Immature natural killer cell (primary cell): Measurements from ENCODE around the gene C21orf91. TPM values are rescaled to one million over a fixed set of nuclear protein-coding genes. Genes with fewer than 3 reads are reported as not detected.

Source experiments
- DNase-seq, 3 donors: peaks; one replicate each; pipeline ENCODE4 v3.0.0; 2022; ENCODE audit warnings: mixed read lengths in 1 of 3
- H3K27ac Mint-ChIP-seq, 6 donors: one replicate each; pipeline ENCODE4 v1.8.0; 2020; ENCODE audit warnings: mixed read lengths in 6 of 6, mild to moderate bottlenecking in 5 of 6, inconsistent platforms in 4 of 6, moderate library complexity in 3 of 6
- H3K27me3 Mint-ChIP-seq, 3 donors: one replicate each; pipeline ENCODE4 v1.8.0; 2020 to 2021; ENCODE audit warnings: low read depth in 3 of 3, mild to moderate bottlenecking in 3 of 3, mixed read lengths in 3 of 3, moderate library complexity in 3 of 3, inconsistent platforms in 1 of 3
- H3K36me3 Mint-ChIP-seq, 3 donors: one replicate each; pipeline ENCODE4 v1.8.0; 2020; ENCODE audit warnings: mixed read lengths in 3 of 3, inconsistent platforms in 2 of 3, mild to moderate bottlenecking in 2 of 3
- H3K4me1 Mint-ChIP-seq, 2 donors: one replicate each; pipeline ENCODE4 v1.8.0; 2020; ENCODE audit warnings: inconsistent platforms in 2 of 2, mild to moderate bottlenecking in 2 of 2, mixed read lengths in 2 of 2, moderate library complexity in 1 of 2
- H3K4me3 Mint-ChIP-seq, 5 donors: one replicate each; pipeline ENCODE4 v1.8.0; 2020; ENCODE audit warnings: mild to moderate bottlenecking in 5 of 5, mixed read lengths in 5 of 5, inconsistent platforms in 3 of 5, moderate library complexity in 3 of 5
- H3K9me3 Mint-ChIP-seq, 6 donors: one replicate each; pipeline ENCODE4 v1.8.0; 2020; ENCODE audit warnings: mild to moderate bottlenecking in 6 of 6, mixed read lengths in 6 of 6, inconsistent platforms in 4 of 6, moderate library complexity in 3 of 6
- polyA plus RNA-seq, 3 donors: library from polyadenylated mRNA; unstranded; fragments of 300-500 nt; fragmentation: Illumina TruSeq; gene quantifications; one replicate each; pipeline ENCODE4 v1.2.3, GENCODE V29; 2021

Gene C21orf91
- polyA plus RNA-seq, 3 donors from 2014 or later, result 29.5 to 41.3 (median 39.6) TPM

- H3K4me1 Mint-ChIP-seq, result peaks cover 38 to 53% of the 10 kb centered on the region in 2 donors
- peak overlapping the region; percentile 95 to 100 (median 100) for H3K27ac Mint-ChIP-seq
- H3K9me3 Mint-ChIP-seq, result no peaks in the 10 kb centered on the region
- no peak for DNase-seq
- H3K27me3 Mint-ChIP-seq, result peaks cover 4 to 13% (median 9%) of the 10 kb centered on the region in 3 donors
- H3K4me3 Mint-ChIP-seq, result peak overlapping the region; percentile 92 to 96 (median 93)
- H3K36me3 Mint-ChIP-seq, result peaks cover 4 to 8% (median 5%) of the 10 kb centered on the region in 3 donors
Observed at GRCh38 chr21:17819877-17820229, 697 bp upstream of the C21orf91 start.

GRCh38 chr21:17818186-17819113, 706 bp downstream of the C21orf91 start:
- H3K4me1 Mint-ChIP-seq, result peaks cover 50 to 67% of the 10 kb centered on the region in 2 donors
- no peaks in the 10 kb centered on the region for H3K9me3 Mint-ChIP-seq
- H3K27ac Mint-ChIP-seq, result peak overlapping the region; percentile 82 to 95 (median 92)
- H3K36me3 Mint-ChIP-seq, result peaks cover 0 to 13% (median 3%) of the 10 kb centered on the region in 3 donors
- peaks cover 4 to 13% (median 9%) of the 10 kb centered on the region in 3 donors for H3K27me3 Mint-ChIP-seq
- peak overlapping the region; percentile 85 to 97 (median 94) for H3K4me3 Mint-ChIP-seq
- DNase-seq, result peak; percentile 41 to 47 (median 44)

DNA sequence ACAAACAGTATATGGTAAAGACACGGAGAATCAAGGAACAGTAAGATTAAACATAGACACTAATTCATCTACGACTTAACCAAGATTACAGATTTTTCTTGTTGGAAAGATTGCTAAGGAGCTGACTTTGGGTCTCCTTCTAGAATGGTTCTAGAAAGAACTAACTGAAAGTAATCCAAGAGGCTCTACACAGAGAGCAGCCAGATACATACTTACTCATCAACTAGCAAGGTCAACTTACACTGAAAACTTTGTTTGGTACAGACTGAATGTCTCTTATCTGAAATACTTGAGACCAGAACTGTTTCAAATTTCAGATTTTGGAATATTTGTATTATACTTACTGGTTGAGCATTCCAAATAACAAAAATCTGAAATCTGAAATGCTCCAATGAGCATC, 5.8 kb downstream of the C21orf91 start:
- Mint-ChIP-seq H3K9me3 (peaks cover 0 to 7% (median 4%) of the 10 kb centered on the region in 6 donors), H3K27ac (peak overlapping the region in 5 of 6 donors; percentile 25 to 71 (median 57)), H3K4me1 (peaks cover 71 to 100% of the 10 kb centered on the region in 2 donors), H3K27me3 (peaks cover 0 to 2% (median under 1%) of the 10 kb centered on the region in 3 donors), H3K36me3 (peaks cover 22 to 51% (median 27%) of the 10 kb centered on the region in 3 donors), H3K4me3 (peak overlapping the region in 1 of 5 donors; percentile 67)
- no peak for DNase-seq

DNA sequence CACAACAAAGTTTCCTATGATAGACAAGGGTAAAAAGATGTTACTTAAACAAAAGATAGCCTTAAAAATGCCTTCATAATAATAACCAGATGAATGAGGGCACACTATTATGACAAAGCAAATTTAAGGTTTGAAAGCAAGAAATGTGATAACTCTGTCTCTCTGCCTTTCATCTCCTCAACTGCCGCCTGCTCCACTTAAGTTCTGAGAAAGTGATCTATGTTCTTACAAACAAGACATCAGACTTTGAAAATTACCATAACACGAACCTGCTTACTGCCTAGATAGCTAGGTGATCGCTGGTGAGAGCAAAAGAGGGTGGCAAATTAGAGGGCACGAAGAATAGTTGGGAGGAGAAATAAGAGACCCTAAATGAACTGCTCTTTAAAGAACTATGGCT, 13.2 kb downstream of the C21orf91 start:
- Mint-ChIP-seq H3K27ac (peak overlapping the region in 4 of 6 donors; percentile 5 to 60 (median 16)), H3K27me3 (peaks cover 0 to 2% (median 0%) of the 10 kb centered on the region in 3 donors), H3K4me1 (peaks cover 40 to 89% of the 10 kb centered on the region in 2 donors), H3K4me3 (no peak overlapping the region), H3K9me3 (peaks cover 0 to 16% (median 10%) of the 10 kb centered on the region in 6 donors), H3K36me3 (peaks cover 46 to 51% (median 46%) of the 10 kb centered on the region in 3 donors)
- no peak for DNase-seq

DNA sequence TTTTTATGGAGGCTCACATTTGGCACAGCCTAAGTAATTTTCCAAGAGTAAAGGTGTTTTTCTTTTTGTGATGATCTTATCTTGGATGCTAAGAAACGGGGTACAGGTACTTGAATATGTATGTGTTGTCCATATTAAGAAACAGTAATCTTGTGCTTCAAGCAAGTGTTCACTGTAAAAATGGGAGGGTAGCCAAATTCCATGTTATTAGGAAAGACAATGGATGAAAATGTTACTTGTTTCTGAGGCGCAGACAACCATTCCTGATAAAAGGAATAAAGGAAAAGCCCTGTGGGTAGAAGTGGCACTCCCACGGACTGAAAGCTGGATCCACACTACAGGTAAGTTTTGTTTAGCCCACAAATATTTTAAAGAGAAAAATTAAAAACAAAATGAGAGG, 15.6 kb downstream of the C21orf91 start:
- DNase-seq, result no peak
- Mint-ChIP-seq H3K36me3 (peaks cover 32 to 36% (median 33%) of the 10 kb centered on the region in 3 donors), H3K4me1 (peaks cover 38 to 88% of the 10 kb centered on the region in 2 donors), H3K4me3 (no peak overlapping the region), H3K9me3 (peaks cover 0 to 11% (median 6%) of the 10 kb centered on the region in 6 donors), H3K27ac (peak overlapping the region in 3 of 6 donors; percentile 43 to 72 (median 44)), H3K27me3 (peaks cover 0 to 2% (median 0%) of the 10 kb centered on the region in 3 donors)

GRCh38 chr21:17802572-17802971, 16.6 kb downstream of the C21orf91 start:
- H3K27ac Mint-ChIP-seq, result peak overlapping the region in 5 of 6 donors; percentile 28 to 82 (median 71)
- no peak for DNase-seq
- no peak overlapping the region for H3K4me3 Mint-ChIP-seq
- H3K4me1 Mint-ChIP-seq, result peaks cover 39 to 84% of the 10 kb centered on the region in 2 donors
- no peaks in the 10 kb centered on the region for H3K27me3 Mint-ChIP-seq
- peaks cover 0 to 3% (median 2%) of the 10 kb centered on the region in 6 donors for H3K9me3 Mint-ChIP-seq
- peaks cover 24 to 27% (median 24%) of the 10 kb centered on the region in 3 donors for H3K36me3 Mint-ChIP-seq

DNA sequence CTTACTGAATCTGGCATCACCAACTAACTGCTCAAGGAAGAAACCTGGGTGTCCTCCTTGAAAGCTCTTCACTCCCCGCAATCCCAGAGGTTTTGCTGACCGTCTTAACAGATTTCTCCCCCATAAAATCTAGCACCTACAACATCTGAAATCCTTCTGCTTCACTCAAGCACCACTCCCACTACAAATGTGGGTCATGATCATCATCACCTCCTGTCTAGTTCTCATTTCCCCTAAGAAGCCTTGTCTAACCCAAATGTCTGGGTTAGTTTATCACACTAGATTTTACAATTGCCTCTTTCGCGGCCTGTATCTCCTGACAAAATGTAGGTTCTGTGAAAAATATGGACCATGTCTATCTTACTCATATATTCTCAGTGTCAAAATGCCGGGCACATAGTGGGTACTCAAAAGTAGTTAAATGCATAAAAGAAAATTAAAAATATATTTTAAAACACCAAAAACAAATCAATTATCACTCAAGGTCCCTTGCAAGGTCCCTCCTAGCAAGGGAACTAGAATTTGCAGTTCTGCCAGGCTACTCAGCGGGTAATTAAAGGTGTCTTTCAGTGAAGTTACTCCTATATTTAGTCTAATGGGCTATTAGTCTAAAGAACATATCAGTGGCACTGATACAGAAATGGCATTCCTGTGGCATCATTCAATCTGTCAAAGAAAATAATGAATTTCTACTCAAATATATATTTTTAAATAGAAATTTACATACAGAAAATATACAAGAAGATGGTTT, 19.6 kb downstream of the C21orf91 start:
- H3K4me3 Mint-ChIP-seq, result peak overlapping the region in 4 of 5 donors; percentile 3 to 62 (median 29)
- no peaks in the 10 kb centered on the region for H3K9me3 Mint-ChIP-seq
- H3K27me3 Mint-ChIP-seq, result no peaks in the 10 kb centered on the region
- peak in 1 of 3 donors; percentile 41 for DNase-seq
- peaks cover 11 to 26% (median 17%) of the 10 kb centered on the region in 3 donors for H3K36me3 Mint-ChIP-seq
- peak overlapping the region; percentile 44 to 88 (median 76) for H3K27ac Mint-ChIP-seq
- peaks cover 53 to 84% of the 10 kb centered on the region in 2 donors for H3K4me1 Mint-ChIP-seq

GRCh38 chr21:17798796-17799195, 20.4 kb downstream of the C21orf91 start:
- H3K27ac Mint-ChIP-seq, result peak overlapping the region; percentile 30 to 74 (median 62)
- no peak for DNase-seq
- H3K4me3 Mint-ChIP-seq, result peak overlapping the region in 2 of 5 donors; percentile 9 to 19
- no peaks in the 10 kb centered on the region for H3K9me3 Mint-ChIP-seq
- peaks cover 0 to 3% (median 0%) of the 10 kb centered on the region in 3 donors for H3K27me3 Mint-ChIP-seq
- peaks cover 11 to 26% (median 15%) of the 10 kb centered on the region in 3 donors for H3K36me3 Mint-ChIP-seq
- peaks cover 54 to 84% of the 10 kb centered on the region in 2 donors for H3K4me1 Mint-ChIP-seq

- H3K36me3 Mint-ChIP-seq, result peaks cover 11 to 26% (median 12%) of the 10 kb centered on the region in 3 donors
- no peaks in the 10 kb centered on the region for H3K9me3 Mint-ChIP-seq
- H3K4me3 Mint-ChIP-seq, result peak overlapping the region in 1 of 5 donors; percentile 14
- H3K27me3 Mint-ChIP-seq, result peaks cover 0 to 3% (median 0%) of the 10 kb centered on the region in 3 donors
- no peak overlapping the region for H3K27ac Mint-ChIP-seq
- no peak for DNase-seq
- H3K4me1 Mint-ChIP-seq, result peaks cover 58 to 84% of the 10 kb centered on the region in 2 donors
Observed at GRCh38 chr21:17797967-17798366, 21.2 kb downstream of the C21orf91 start.

DNA sequence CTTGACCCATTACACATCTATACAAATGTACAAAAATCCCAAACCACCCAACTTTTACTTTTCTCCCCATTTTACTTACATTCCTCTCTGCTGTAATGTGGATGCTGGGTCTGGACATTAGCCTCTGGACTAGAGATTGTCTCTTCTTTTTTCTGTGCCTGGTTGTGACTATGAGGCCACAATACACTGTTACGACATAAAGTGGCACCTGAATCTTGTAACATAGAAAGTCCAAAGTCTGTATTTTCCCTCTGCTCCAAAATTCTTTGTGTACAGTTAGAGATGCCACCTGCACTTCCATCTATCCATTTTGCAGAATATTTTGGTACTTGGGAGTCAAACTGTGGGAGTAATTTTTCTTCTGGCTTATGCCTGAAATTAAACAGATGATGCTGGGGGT, 22.7 kb downstream of the C21orf91 start:
- Mint-ChIP-seq H3K9me3 (no peaks in the 10 kb centered on the region), H3K4me3 (peak overlapping the region in 1 of 5 donors; percentile 29), H3K27me3 (peaks cover 0 to 3% (median 0%) of the 10 kb centered on the region in 3 donors), H3K36me3 (peaks cover 6 to 28% (median 10%) of the 10 kb centered on the region in 3 donors), H3K4me1 (peaks cover 54 to 82% of the 10 kb centered on the region in 2 donors), H3K27ac (peak overlapping the region; percentile 68 to 97 (median 92))
- DNase-seq, result no peak

- Mint-ChIP-seq H3K36me3 (peaks cover 6 to 30% (median 9%) of the 10 kb centered on the region in 3 donors), H3K9me3 (no peaks in the 10 kb centered on the region), H3K27ac (peak overlapping the region; percentile 78 to 97 (median 94)), H3K4me3 (peak overlapping the region in 1 of 5 donors; percentile 91), H3K4me1 (peaks cover 54 to 85% of the 10 kb centered on the region in 2 donors), H3K27me3 (peaks cover 0 to 3% (median 0%) of the 10 kb centered on the region in 3 donors)
- DNase-seq, result no peak
Observed at GRCh38 chr21:17796037-17796403, 23.1 kb downstream of the C21orf91 start.

DNA sequence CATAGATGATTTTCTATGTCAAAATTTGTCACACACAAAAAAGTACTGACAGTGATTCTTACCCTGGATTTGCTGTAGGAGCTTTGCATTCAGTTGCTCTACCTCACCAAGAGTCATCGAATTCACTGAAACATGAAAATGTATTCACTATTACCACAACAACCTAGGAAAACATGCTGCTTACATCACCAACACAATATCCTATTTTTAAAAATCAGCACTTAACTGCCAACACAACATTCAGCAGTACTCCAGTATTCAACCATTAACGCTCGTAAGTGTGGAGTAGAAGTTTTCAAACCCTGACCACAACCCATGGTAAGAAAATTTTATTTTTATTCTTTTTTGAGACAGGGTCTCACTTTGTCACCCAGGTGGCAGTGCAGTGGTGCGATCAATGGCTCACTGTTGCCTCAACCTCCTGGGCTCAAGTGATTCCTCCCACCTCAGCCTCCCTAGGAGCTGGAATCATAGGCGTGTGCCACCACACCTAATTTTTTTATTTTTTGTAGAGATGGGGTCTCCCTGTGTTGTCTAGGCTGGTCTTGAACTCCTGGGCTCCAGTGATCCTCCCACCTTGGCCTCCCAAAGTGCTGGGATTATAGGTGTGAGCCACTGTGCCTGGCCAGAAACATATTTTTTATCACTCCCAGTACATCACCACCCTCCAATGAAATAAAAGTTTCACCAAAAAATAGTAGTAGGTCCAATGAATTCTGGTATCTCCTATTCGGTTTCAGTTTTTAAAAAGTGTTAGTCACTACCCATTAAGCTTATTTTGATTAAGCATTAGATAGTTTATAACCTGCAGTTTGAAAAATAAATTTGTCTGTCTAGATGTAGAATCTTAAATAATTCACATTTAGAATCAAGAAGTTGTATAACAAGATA, 23.8 kb downstream of the C21orf91 start:
- peak overlapping the region; percentile 91 to 97 (median 94) for H3K27ac Mint-ChIP-seq
- H3K4me1 Mint-ChIP-seq, result peaks cover 56 to 85% of the 10 kb centered on the region in 2 donors
- DNase-seq, result no peak
- H3K9me3 Mint-ChIP-seq, result no peaks in the 10 kb centered on the region
- peaks cover 5 to 31% (median 6%) of the 10 kb centered on the region in 3 donors for H3K36me3 Mint-ChIP-seq
- peaks cover 0 to 3% (median 0%) of the 10 kb centered on the region in 3 donors for H3K27me3 Mint-ChIP-seq
- peak overlapping the region; percentile 16 to 91 (median 80) for H3K4me3 Mint-ChIP-seq
